HG02884 (cell line): ENCODE data around the gene FHAD1.

Experiments used
- ATAC-seq: cut with Tn5 transposase; IDR thresholded peaks from one replicate; pipeline ENCODE4 v1.9.1; 2021; ENCODE audit warnings: mild to moderate bottlenecking, moderate library complexity; ENCODE audit not compliant: unreplicated experiment

Gene FHAD1

GRCh38 chr1:15218287-15219279 lies 28.4 kb upstream of the FHAD1 start:
- no peak for ATAC-seq

- no peak for ATAC-seq
These were observed 27.6 kb upstream of the FHAD1 start for GRCh38 chr1:15219280-15220023.

- no peak for ATAC-seq
These were observed 27.0 kb upstream of the FHAD1 start for GRCh38 chr1:15220024-15220392.

- no peak for ATAC-seq
These were observed 26.1 kb upstream of the FHAD1 start for GRCh38 chr1:15220825-15221431.

GRCh38 chr1:15222653-15223303 lies 24.2 kb upstream of the FHAD1 start:
- ATAC-seq, result no peak

GRCh38 chr1:15224259-15224869 lies 22.7 kb upstream of the FHAD1 start:
- no peak for ATAC-seq

GRCh38 chr1:15224974-15225373 lies 22.0 kb upstream of the FHAD1 start:
- ATAC-seq, result no peak

- no peak for ATAC-seq
These were observed 21.6 kb upstream of the FHAD1 start for GRCh38 chr1:15225461-15225860.

- no peak for ATAC-seq
These were observed 20.4 kb upstream of the FHAD1 start for GRCh38 chr1:15226388-15227255.

- no peak for ATAC-seq
These were observed 17.3 kb upstream of the FHAD1 start for GRCh38 chr1:15229707-15230131.

- no peak for ATAC-seq
These were observed 15.3 kb upstream of the FHAD1 start for GRCh38 chr1:15231714-15232201.

- no peak for ATAC-seq
These were observed 13.3 kb upstream of the FHAD1 start for GRCh38 chr1:15233689-15234088.

- no peak for ATAC-seq
These were observed 10.7 kb upstream of the FHAD1 start for GRCh38 chr1:15236321-15236721.

- no peak for ATAC-seq
These were observed 10.3 kb upstream of the FHAD1 start for GRCh38 chr1:15236746-15237145.

GRCh38 chr1:15238789-15239188 lies 8.2 kb upstream of the FHAD1 start:
- ATAC-seq, result no peak

- ATAC-seq, result no peak
These were observed 4.3 kb upstream of the FHAD1 start for GRCh38 chr1:15242766-15243165.

GRCh38 chr1:15243275-15244043 lies 3.6 kb upstream of the FHAD1 start:
- ATAC-seq, result no peak

- no peak for ATAC-seq
These were observed 2.2 kb upstream of the FHAD1 start for GRCh38 chr1:15244813-15245212.
